Measurements from ENCODE around the gene WNT2.
"Not testable (repeated sequence)": the region's sequence is repeated elsewhere in the genome, so short reads cannot be mapped to it uniquely, and the experiment has no call there.

WNT2 gene

GRCh38 chr7:117302396-117302795 lies 20.5 kb downstream of the WNT2 start:
- no peak for DNase-seq

GRCh38 chr7:117300506-117300905 lies 22.4 kb downstream of the WNT2 start:
- not testable (repeated sequence) for DNase-seq

GRCh38 chr7:117297606-117298005 lies 25.3 kb downstream of the WNT2 start:
- DNase-seq, result no peak

- no peak for DNase-seq
Measured at GRCh38 chr7:117296066-117296465, 26.8 kb downstream of the WNT2 start.

GRCh38 chr7:117285826-117286225 lies 37.0 kb downstream of the WNT2 start:
- no peak for DNase-seq

- no peak for DNase-seq
Measured at GRCh38 chr7:117284692-117285091, 38.2 kb downstream of the WNT2 start.

GRCh38 chr7:117283779-117284178 lies 39.1 kb downstream of the WNT2 start:
- no peak for DNase-seq

GRCh38 chr7:117283371-117283770 lies 39.5 kb downstream of the WNT2 start:
- DNase-seq, result peak; percentile 89

GRCh38 chr7:117282239-117282812 lies 40.5 kb downstream of the WNT2 start:
- DNase-seq, result no peak

- DNase-seq, result no peak
Measured at GRCh38 chr7:117281562-117281961, 41.3 kb downstream of the WNT2 start.

- DNase-seq, result no peak
Measured at GRCh38 chr7:117279931-117280557, 42.8 kb downstream of the WNT2 start.

GRCh38 chr7:117279203-117279602 lies 43.7 kb downstream of the WNT2 start:
- DNase-seq, result no peak

- no peak for DNase-seq
Measured at GRCh38 chr7:117278040-117278439, 44.8 kb downstream of the WNT2 start.

- no peak for DNase-seq
Measured at GRCh38 chr7:117277576-117277975, 45.3 kb downstream of the WNT2 start.

GRCh38 chr7:117274951-117275350 lies 47.9 kb downstream of the WNT2 start:
- no peak for DNase-seq

- DNase-seq, result no peak
Measured at GRCh38 chr7:117273814-117274225, 49.0 kb downstream of the WNT2 start.

GRCh38 chr7:117273325-117273724 lies 49.5 kb downstream of the WNT2 start:
- no peak for DNase-seq

GRCh38 chr7:117272017-117272759 lies 50.7 kb downstream of the WNT2 start:
- no peak for DNase-seq

- no peak for DNase-seq
Measured at GRCh38 chr7:117271566-117271965, 51.3 kb downstream of the WNT2 start.

GRCh38 chr7:117270371-117270770 lies 52.5 kb downstream of the WNT2 start:
- DNase-seq, result peak; percentile 47

- peak; percentile 79 for DNase-seq
Measured at GRCh38 chr7:117269886-117270285, 53.0 kb downstream of the WNT2 start.

- peak; percentile 90 for DNase-seq
Measured at GRCh38 chr7:117269417-117269816, 53.4 kb downstream of the WNT2 start.

GRCh38 chr7:117264716-117265115 lies 58.1 kb downstream of the WNT2 start:
- no peak for DNase-seq

GRCh38 chr7:117262546-117262945 lies 60.3 kb downstream of the WNT2 start:
- no peak for DNase-seq
